GM06990 (cell line): ENCODE data around the gene CDHR2.

Experiments
- DNase-seq: peaks from one replicate; pipeline ENCODE4 v3.0.0-alpha.2; 2011; ENCODE audit not compliant: insufficient read length; ENCODE audit errors: extremely low read depth
- H3K27me3 ChIP-seq: replicated peaks from 2 replicates; pipeline ENCODE4 v1.6.0; 2011; ENCODE audit warnings: low read length; ENCODE audit not compliant: control insufficient read depth, insufficient read depth
- H3K36me3 ChIP-seq: 2 replicates; pipeline ENCODE4 v1.5.1; 2011; ENCODE audit warnings: low read length; ENCODE audit not compliant: control insufficient read depth, insufficient read depth
- H3K4me3 ChIP-seq: replicated peaks from 2 replicates; pipeline ENCODE4 v1.5.1; 2011; ENCODE audit warnings: low read depth, mild to moderate bottlenecking, control low read depth, low read length
- TF ChIP-seq, protein P1 (sequence below): IDR thresholded peaks from 2 replicates; pipeline ENCODE4 v1.5.1; 2011; ENCODE audit warnings: low read length, control low read depth, mild to moderate bottlenecking, inconsistent platforms; ENCODE audit not compliant: insufficient read depth, poor library complexity, severe bottlenecking

The CDHR2 gene

DNA sequence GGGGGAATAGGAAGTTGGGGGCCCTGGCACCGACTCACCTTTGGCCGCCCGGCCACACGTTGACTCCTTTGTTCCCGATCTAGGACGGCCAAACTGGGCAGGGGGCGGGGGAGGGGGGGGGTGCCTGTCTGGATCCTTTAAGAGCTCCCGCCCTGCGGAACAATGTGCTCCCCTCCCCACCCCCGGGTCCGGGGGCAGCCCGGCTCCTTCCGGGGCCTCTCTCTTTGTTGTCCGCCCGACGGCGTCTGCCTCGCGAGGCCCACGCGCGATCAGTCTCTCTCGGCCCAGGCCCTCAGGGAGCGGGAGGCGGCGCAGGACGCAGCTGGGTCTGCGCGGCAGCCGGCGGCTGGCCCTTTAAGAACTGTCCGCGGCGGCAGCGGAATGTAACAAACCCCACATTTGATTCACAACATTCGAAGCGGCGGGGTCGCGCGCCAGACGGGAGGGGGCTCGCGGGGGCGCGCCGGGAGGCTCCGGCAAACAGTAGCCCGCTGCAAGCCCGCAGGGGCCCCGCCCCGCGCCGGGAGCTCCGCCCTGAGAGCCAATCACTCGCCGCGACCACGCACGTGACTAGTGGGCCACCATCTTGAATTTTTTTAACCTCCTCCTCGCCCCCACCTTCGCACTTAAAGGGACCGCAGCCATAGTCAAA, 12.1 kb upstream of the CDHR2 start, which contains the start of gene RNF44:
RNF44 (minus strand) TSS at position 501 of the 652 bp plus-strand sequence. CDS start 4,930 bp downstream, outside the sequence.
- DNase-seq, result peak; percentile 98
- TF ChIP-seq, protein P1, sequence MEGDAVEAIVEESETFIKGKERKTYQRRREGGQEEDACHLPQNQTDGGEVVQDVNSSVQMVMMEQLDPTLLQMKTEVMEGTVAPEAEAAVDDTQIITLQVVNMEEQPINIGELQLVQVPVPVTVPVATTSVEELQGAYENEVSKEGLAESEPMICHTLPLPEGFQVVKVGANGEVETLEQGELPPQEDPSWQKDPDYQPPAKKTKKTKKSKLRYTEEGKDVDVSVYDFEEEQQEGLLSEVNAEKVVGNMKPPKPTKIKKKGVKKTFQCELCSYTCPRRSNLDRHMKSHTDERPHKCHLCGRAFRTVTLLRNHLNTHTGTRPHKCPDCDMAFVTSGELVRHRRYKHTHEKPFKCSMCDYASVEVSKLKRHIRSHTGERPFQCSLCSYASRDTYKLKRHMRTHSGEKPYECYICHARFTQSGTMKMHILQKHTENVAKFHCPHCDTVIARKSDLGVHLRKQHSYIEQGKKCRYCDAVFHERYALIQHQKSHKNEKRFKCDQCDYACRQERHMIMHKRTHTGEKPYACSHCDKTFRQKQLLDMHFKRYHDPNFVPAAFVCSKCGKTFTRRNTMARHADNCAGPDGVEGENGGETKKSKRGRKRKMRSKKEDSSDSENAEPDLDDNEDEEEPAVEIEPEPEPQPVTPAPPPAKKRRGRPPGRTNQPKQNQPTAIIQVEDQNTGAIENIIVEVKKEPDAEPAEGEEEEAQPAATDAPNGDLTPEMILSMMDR, result no peak
- H3K4me3 ChIP-seq, result peak within 1 kb of the TSS; percentile 67
- H3K27me3 ChIP-seq, result no peaks in the 10 kb centered on the region
- H3K36me3 ChIP-seq, result peaks cover 5% of the 10 kb centered on the region

DNA sequence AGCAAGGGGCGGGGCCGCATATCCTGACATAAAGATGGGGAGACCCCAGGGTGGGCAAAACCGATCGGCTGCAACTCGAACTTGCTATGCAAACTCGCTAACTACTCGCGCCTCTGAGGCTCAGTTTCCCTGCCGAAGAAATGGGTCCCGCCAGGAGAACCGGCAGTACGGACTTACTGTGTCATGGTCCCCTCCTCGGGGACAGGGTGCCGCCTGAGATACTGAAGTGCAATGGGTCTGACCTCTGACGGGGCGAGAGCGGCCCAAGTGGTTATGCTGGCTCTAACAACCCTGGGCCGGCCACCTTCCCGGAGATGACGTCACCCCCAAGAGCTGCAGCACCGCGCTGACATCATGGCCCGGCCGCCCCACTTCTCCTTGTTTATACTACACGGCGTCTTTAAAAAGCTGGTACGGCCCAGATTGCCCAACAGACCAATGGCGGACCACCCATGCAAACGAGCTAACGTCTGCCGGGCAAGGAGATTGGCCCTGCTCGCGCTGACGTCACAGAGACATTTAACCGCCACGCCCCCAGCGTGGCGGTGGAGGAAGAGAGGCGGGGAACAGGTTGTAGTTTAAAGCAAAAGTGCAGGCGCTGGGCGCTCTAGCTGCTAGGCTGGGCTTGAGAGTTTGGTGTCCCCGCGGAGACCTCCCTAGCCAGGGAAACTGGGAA, 11.4 kb upstream of the CDHR2 start:
- H3K4me3 ChIP-seq, result peak overlapping the region; percentile 67
- TF ChIP-seq, protein P1, result no peak
- H3K27me3 ChIP-seq, result no peaks in the 10 kb centered on the region
- DNase-seq, result peak; percentile 95
- peaks cover 5% of the 10 kb centered on the region for H3K36me3 ChIP-seq

DNA sequence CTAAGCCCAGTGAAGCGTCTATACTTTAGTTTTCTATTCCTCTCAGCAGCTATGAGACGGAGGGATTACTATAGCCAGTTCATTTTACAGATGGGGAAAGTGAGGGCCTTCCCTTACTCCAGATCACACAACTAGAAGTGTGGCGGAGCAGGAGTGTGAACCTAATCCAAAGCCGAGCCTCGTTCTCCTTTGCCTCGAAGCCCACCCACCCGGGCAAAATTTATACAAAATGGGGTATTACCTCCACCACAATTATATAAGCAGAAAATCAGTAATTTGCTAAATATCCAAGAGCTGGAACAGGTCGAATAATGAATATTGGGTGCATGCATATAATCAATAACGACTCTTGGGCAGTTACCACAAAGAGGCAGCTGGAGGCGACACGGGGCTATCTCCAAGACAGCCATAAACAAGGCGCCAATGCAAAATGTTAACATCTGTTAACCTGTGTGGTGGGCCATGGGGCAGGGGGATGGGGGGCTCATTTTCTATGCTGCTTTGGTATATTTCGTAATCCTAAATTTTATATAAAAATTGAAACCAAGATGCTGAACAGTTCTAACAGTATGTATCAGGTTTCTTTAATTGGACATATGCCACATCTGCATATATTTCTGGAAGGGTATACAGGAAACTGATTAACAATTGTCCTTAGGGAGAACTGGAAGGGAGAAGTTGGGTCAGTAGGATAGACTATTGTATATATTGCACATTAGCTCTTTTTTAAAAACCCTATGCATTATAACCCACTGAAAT, 10.7 kb upstream of the CDHR2 start:
- peaks cover 2% of the 10 kb centered on the region; the same call in 1 of the 2 replicates for H3K36me3 ChIP-seq
- H3K27me3 ChIP-seq, result no peaks in the 10 kb centered on the region
- TF ChIP-seq, protein P1, result no peak
- H3K4me3 ChIP-seq, result peak overlapping the region; percentile 26; the same call in 1 of the 2 replicates
- DNase-seq, result no peak

DNA sequence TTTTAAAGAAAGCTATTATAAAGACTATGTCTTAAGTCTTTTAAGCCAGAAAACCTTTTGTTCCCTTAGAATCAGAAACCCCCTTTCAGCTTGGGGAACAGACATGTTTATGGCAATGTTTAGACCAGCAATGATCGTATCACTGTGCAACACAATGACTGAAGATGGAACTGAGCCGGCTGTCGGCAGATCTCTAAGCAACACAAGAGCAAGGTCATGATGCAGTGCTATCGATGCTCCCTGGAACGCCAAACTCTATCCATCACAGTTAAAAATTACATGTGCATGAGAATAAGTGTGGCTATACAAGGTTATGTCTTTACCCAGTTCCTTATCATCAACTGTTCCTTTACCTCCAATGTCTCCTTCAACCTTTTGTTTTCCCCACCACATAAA, 10.2 kb upstream of the CDHR2 start:
- TF ChIP-seq, protein P1, result no peak
- H3K27me3 ChIP-seq, result no peaks in the 10 kb centered on the region
- H3K36me3 ChIP-seq, result peaks cover 2% of the 10 kb centered on the region; the same call in 1 of the 2 replicates
- H3K4me3 ChIP-seq, result no peak overlapping the region
- no peak for DNase-seq

DNA sequence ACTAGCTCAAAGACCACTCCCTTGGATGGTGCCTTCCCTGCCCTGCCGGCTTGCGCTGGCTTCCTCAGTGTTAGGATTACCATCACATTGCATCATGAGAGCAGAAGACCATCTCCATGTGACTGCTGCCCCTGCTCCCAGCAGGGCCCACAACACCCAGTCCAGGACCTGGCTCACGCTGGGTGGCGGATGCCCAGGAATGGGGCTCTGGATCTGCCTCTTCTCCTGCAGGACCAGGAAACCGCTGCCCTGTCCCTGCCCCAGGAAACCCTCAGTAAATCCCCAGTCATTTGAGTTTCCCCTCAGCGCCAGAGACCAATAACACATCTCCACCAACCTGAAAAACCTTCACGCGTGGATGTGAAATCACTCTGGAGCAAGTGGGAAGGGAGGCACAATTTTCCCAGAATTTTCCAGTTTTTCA, 8.7 kb upstream of the CDHR2 start:
- no peaks in the 10 kb centered on the region for H3K36me3 ChIP-seq
- TF ChIP-seq, protein P1, result no peak
- no peaks in the 10 kb centered on the region for H3K27me3 ChIP-seq
- no peak overlapping the region for H3K4me3 ChIP-seq
- no peak for DNase-seq
